Measurements from ENCODE around the gene TRABD2A.
A peak's percentile ranks its signal among the peaks of the same experiment; 100 is the strongest.
"Not testable (repeated sequence)": the region's sequence is repeated elsewhere in the genome, so short reads cannot be mapped to it uniquely, and the experiment has no call there.

TRABD2A gene

GRCh38 chr2:84880645-84881521 lies at the start of gene TRABD2A:
TRABD2A (minus strand) TSS chr2:84881084; CDS start chr2:84881039, 45 bp downstream.
- DNase-seq (ENCODE audit: extremely low read depth in 1 of 2, low read depth in 1 of 2), result peak in 1 of 2 donors; percentile 24

GRCh38 chr2:84927275-84927627 lies 46.4 kb upstream of the TRABD2A start:
- no peak for DNase-seq (ENCODE audit: extremely low read depth in 1 of 2, low read depth in 1 of 2)

- peak; percentile 97 to 98 for DNase-seq (ENCODE audit: extremely low read depth in 1 of 2, low read depth in 1 of 2)
Measured at GRCh38 chr2:84925724-84926376, 45.0 kb upstream of the TRABD2A start.

GRCh38 chr2:84925336-84925723 lies 44.4 kb upstream of the TRABD2A start:
- DNase-seq (ENCODE audit: extremely low read depth in 1 of 2, low read depth in 1 of 2), result no peak

GRCh38 chr2:84924173-84925106 lies 43.6 kb upstream of the TRABD2A start:
- no peak for DNase-seq (ENCODE audit: extremely low read depth in 1 of 2, low read depth in 1 of 2)

- DNase-seq (ENCODE audit: extremely low read depth in 1 of 2, low read depth in 1 of 2), result no peak
Measured at GRCh38 chr2:84923009-84923408, 42.1 kb upstream of the TRABD2A start.

- no peak for DNase-seq (ENCODE audit: extremely low read depth in 1 of 2, low read depth in 1 of 2)
Measured at GRCh38 chr2:84919885-84920580, 39.1 kb upstream of the TRABD2A start.

- DNase-seq (ENCODE audit: extremely low read depth in 1 of 2, low read depth in 1 of 2), result no peak
Measured at GRCh38 chr2:84918430-84918829, 37.5 kb upstream of the TRABD2A start.

- not testable (repeated sequence) for DNase-seq (ENCODE audit: extremely low read depth in 1 of 2, low read depth in 1 of 2)
Measured at GRCh38 chr2:84917821-84918220, 36.9 kb upstream of the TRABD2A start.

- not testable (repeated sequence) for DNase-seq (ENCODE audit: extremely low read depth in 1 of 2, low read depth in 1 of 2)
Measured at GRCh38 chr2:84915675-84916074, 34.8 kb upstream of the TRABD2A start.

- no peak for DNase-seq (ENCODE audit: extremely low read depth in 1 of 2, low read depth in 1 of 2)
Measured at GRCh38 chr2:84914334-84914733, 33.5 kb upstream of the TRABD2A start.

GRCh38 chr2:84912984-84913383 lies 32.1 kb upstream of the TRABD2A start:
- no peak for DNase-seq (ENCODE audit: extremely low read depth in 1 of 2, low read depth in 1 of 2)

- DNase-seq (ENCODE audit: extremely low read depth in 1 of 2, low read depth in 1 of 2), result no peak
Measured at GRCh38 chr2:84911135-84911678, 30.3 kb upstream of the TRABD2A start.

- no peak for DNase-seq (ENCODE audit: extremely low read depth in 1 of 2, low read depth in 1 of 2)
Measured at GRCh38 chr2:84908948-84909713, 28.2 kb upstream of the TRABD2A start.

GRCh38 chr2:84906900-84907714 lies 26.2 kb upstream of the TRABD2A start:
- DNase-seq (ENCODE audit: extremely low read depth in 1 of 2, low read depth in 1 of 2), result no peak

- no peak for DNase-seq (ENCODE audit: extremely low read depth in 1 of 2, low read depth in 1 of 2)
Measured at GRCh38 chr2:84906108-84906899, 25.4 kb upstream of the TRABD2A start.

GRCh38 chr2:84905181-84906107 lies 24.6 kb upstream of the TRABD2A start, which contains the start of gene TMSB10:
TMSB10 (plus strand) TSS chr2:84905656.
- peak; percentile 83 to 87 for DNase-seq (ENCODE audit: extremely low read depth in 1 of 2, low read depth in 1 of 2)
